GM18502 (cell line): ENCODE data around the gene OXNAD1.

ENCODE experiments used
- ATAC-seq: cut with Tn5 transposase; IDR thresholded peaks from one replicate; pipeline ENCODE4 v1.9.1; 2021; ENCODE audit warnings: mild to moderate bottlenecking; ENCODE audit not compliant: unreplicated experiment, poor library complexity

Gene OXNAD1

GRCh38 chr3:16350597-16351318 lies 85.7 kb downstream of the OXNAD1 start:
- ATAC-seq, result no peak

GRCh38 chr3:16352428-16352827 lies 87.4 kb downstream of the OXNAD1 start:
- ATAC-seq, result no peak

GRCh38 chr3:16354291-16354690 lies 89.3 kb downstream of the OXNAD1 start:
- no peak for ATAC-seq
